ENCODE results near the gene AKAP13. TPM values are rescaled to one million over a fixed set of nuclear protein-coding genes. Genes with fewer than 3 reads are reported as not detected.

The AKAP13 gene
- total RNA-seq, 1 donor from 2014 or later: 450 TPM

- Histone ChIP-seq H3K9me3 (no peaks in the 10 kb centered on the region), H3K4me3 (no peak overlapping the region), H3K27me3 (no peaks in the 10 kb centered on the region), H3K27ac (no peak overlapping the region), H3K36me3 (peaks cover 9% of the 10 kb centered on the region), H3K4me1 (peaks cover 23% of the 10 kb centered on the region)
- intact Hi-C loops (cut with DNase I): no loop called here
- DNase-seq: no peak
- no peak for ATAC-seq
- no peak for TF ChIP-seq CTCF (IDR thresholded peaks at IDR 0.05)
These were observed 372.9 kb downstream of the AKAP13 start for GRCh38 chr15:85753261-85753660.

DNA sequence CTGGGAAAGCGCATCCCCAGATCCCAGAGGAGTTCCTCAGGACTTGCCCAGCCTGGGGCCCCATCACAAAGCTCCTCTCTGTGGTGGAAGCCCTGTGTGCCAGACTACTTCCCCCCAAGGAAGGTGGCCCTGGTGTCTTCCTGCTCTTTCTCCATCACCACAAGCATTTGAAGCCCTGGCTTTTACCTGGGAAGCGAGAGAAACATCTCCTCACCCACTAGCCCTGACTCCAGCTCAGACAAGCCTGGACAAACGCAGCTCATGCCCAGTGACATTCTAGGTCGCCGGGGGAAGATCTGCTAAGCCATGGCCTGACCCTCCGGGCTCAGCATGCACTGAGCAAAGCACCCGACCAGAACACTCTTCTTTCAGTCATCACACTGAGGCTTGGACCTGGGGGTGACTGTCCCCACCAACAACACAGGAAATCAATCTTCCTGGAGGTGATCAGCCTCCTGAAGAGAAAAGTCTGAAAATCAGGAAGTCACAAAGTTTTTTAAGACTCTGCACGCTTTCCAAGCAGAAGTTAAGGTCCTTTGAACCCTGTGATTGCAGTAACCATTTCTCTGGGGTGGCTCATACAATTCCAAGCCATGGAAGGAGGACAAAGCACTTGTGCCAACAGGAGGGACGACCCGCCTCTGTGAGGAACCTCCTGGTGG, 373.5 kb downstream of the AKAP13 start:
- no peak overlapping the region for H3K4me3 ChIP-seq
- no peak for TF ChIP-seq CTCF (IDR thresholded peaks at IDR 0.05)
- H3K27me3 ChIP-seq: no peaks in the 10 kb centered on the region
- H3K27ac ChIP-seq: no peak overlapping the region
- DNase-seq (peak; percentile 58), ATAC-seq (no peak)
- peaks cover 18% of the 10 kb centered on the region for H3K4me1 ChIP-seq
- H3K36me3 ChIP-seq: peaks cover 3% of the 10 kb centered on the region
- H3K9me3 ChIP-seq: no peaks in the 10 kb centered on the region
- intact Hi-C loops (cut with DNase I): no loop called here

GRCh38 chr15:85754989-85755388, 374.6 kb downstream of the AKAP13 start:
- H3K27ac ChIP-seq: no peak overlapping the region
- DNase-seq (no peak), ATAC-seq (no peak)
- H3K36me3 ChIP-seq: no peaks in the 10 kb centered on the region
- intact Hi-C loops (cut with DNase I): no loop called here
- no peaks in the 10 kb centered on the region for H3K27me3 ChIP-seq
- H3K4me3 ChIP-seq: no peak overlapping the region
- peaks cover 18% of the 10 kb centered on the region for H3K4me1 ChIP-seq
- H3K9me3 ChIP-seq: no peaks in the 10 kb centered on the region
- TF ChIP-seq CTCF (IDR thresholded peaks at IDR 0.05): no peak

GRCh38 chr15:85755471-85755870, 375.1 kb downstream of the AKAP13 start:
- Histone ChIP-seq H3K4me3 (no peak overlapping the region), H3K27me3 (no peaks in the 10 kb centered on the region), H3K36me3 (no peaks in the 10 kb centered on the region), H3K27ac (no peak overlapping the region), H3K9me3 (no peaks in the 10 kb centered on the region), H3K4me1 (peaks cover 18% of the 10 kb centered on the region)
- ATAC-seq: no peak
- no peak for TF ChIP-seq CTCF (IDR thresholded peaks at IDR 0.05)
- intact Hi-C loops (cut with DNase I): no loop called here
- no peak for DNase-seq

DNA sequence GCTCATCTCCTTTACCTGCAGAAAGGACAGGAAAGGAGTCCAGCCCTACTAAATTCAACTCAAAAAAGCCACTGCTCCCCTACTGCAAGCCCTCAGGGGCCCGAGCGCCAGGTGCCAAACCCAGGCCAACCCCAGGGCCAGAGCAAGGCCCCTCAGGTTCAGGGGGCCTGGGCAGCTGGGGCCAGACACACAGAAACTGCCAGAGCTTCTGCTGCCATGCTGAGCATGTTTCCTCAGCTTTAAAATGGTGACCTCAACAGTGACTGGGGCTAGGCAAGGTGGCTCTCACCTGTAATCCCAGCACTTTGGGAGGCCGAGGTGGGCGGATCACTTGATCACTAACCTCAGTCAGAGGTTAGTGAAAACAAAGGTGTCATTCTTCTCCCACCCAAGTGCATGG, 375.5 kb downstream of the AKAP13 start:
- Histone ChIP-seq H3K9me3 (no peaks in the 10 kb centered on the region), H3K4me1 (peaks cover 13% of the 10 kb centered on the region), H3K27ac (no peak overlapping the region), H3K4me3 (no peak overlapping the region), H3K27me3 (no peaks in the 10 kb centered on the region), H3K36me3 (no peaks in the 10 kb centered on the region)
- ATAC-seq (no peak), DNase-seq (no peak)
- TF ChIP-seq CTCF (IDR thresholded peaks at IDR 0.05): no peak
- intact Hi-C loops (cut with DNase I): no loop called here
